Fibroblast of the aortic adventitia (primary cell): ENCODE measurements around the gene BCL2A1. TPM values are rescaled to one million over a fixed set of nuclear protein-coding genes. Genes with fewer than 3 reads are reported as not detected.

Source experiments
- DNase-seq: peaks from one replicate; pipeline ENCODE4 v3.0.0-alpha.2; 2010; ENCODE audit warnings: low read depth
- H3K4me3 ChIP-seq: 2 replicates; pipeline ENCODE4 v1.5.1; 2011; ENCODE audit warnings: low read depth, mild to moderate bottlenecking, control low read depth, low read length, moderate library complexity
- total RNA-seq: library from RNA; depleted of rRNA; stranded (reverse); fragments of >200 nt; gene quantifications from 2 replicates; pipeline ENCODE4 v1.2.3, GENCODE V29; 2012; ENCODE audit warnings: low replicate concordance
- TF ChIP-seq, protein P1 (sequence below): IDR thresholded peaks from 2 replicates; pipeline ENCODE4 v1.5.1; 2011; ENCODE audit warnings: mild to moderate bottlenecking, low read length, control low read depth, inconsistent platforms; ENCODE audit not compliant: insufficient read depth

The BCL2A1 gene
- total RNA-seq, 1 donor: 0.81 TPM

DNA sequence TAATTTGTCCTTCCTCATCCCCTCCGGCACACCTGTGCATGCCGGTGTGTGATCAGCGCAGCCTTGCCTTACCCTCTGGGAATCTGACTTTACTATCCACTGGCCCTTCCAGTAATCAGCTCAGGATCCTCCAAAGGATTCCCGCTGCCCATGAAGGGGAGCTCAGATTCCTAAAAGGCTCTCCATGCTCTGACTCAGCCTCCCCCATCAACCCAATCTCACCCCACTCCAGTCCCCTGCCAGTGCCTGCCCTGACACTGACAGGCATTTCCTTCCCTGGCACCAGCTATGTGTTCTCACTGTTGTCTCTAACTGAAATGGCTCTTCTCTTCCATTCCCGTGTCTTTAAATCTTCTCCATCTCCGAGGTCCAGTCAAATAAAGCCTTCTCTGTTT is 7.3 kb upstream of the BCL2A1 start:
- no peak for DNase-seq
- TF ChIP-seq, protein P1, sequence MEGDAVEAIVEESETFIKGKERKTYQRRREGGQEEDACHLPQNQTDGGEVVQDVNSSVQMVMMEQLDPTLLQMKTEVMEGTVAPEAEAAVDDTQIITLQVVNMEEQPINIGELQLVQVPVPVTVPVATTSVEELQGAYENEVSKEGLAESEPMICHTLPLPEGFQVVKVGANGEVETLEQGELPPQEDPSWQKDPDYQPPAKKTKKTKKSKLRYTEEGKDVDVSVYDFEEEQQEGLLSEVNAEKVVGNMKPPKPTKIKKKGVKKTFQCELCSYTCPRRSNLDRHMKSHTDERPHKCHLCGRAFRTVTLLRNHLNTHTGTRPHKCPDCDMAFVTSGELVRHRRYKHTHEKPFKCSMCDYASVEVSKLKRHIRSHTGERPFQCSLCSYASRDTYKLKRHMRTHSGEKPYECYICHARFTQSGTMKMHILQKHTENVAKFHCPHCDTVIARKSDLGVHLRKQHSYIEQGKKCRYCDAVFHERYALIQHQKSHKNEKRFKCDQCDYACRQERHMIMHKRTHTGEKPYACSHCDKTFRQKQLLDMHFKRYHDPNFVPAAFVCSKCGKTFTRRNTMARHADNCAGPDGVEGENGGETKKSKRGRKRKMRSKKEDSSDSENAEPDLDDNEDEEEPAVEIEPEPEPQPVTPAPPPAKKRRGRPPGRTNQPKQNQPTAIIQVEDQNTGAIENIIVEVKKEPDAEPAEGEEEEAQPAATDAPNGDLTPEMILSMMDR: no peak
- H3K4me3 ChIP-seq: no peak overlapping the region

DNA sequence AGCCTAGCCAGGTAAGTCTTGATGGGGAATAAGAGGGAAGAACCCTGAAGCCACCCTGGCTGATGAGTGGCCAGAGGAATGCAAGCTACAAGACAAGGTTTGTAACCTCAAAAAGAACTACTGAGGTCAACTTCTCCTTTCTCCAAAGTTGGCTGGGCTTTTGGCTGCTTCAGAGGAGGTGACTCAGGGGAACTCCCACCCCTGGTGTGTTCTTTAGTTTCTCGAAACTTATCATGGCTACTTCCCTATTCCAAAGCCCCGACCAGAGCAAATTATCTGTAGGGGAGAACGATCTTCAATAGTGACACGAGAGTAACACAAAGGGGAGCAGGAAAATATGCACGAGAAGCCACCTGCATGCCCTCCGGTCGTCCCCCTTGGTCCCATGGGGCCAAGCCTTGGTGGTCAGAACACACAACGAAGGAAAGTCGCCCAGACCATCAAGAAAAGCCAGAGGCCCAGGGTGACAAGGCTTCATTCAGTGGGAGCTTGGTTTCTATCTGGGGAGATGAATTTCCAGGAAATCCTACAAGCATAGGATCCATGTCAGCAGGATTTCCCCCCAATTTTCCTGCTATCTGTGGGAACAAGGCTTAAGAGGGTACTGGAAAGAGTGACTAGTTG is 6.5 kb upstream of the BCL2A1 start:
- TF ChIP-seq, protein P1: no peak
- H3K4me3 ChIP-seq: no peak overlapping the region
- DNase-seq: peak; percentile 21

DNA sequence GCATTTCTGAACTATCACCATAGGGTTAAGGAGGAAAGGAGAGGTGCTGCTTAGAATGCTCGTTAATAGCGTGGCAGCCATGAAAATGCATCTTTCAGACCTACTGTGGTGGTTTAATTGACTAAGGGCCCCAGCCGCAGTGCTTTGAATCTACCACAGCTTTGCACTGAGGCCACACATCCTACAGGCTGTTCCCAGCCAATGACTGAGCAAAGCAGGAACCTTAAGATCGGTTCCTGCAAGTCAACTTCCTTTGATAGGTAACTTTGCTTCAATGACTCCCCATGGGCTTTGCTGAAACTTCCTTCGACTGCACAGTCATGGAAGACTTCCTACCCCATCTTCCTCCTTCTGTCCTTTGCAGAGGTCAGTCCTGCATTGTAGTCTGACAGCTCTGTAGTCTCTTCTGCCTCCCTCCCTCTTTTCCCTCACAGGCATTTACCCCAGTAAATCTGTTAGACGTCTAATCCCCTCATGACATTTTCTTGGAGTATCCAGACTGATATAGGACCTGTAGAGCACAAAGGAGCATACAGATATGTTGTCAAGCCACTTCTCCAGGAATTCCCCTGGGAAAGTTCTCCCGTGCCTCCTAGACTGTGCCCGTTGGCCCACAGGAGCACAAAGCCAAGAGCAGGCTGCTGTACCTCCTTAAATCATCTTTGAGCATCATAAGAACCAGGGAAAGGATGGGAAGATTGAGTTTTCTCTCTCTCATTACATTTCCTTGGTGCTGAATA is 2.6 kb upstream of the BCL2A1 start:
- no peak overlapping the region for H3K4me3 ChIP-seq
- no peak for DNase-seq
- TF ChIP-seq, protein P1: no peak

DNA sequence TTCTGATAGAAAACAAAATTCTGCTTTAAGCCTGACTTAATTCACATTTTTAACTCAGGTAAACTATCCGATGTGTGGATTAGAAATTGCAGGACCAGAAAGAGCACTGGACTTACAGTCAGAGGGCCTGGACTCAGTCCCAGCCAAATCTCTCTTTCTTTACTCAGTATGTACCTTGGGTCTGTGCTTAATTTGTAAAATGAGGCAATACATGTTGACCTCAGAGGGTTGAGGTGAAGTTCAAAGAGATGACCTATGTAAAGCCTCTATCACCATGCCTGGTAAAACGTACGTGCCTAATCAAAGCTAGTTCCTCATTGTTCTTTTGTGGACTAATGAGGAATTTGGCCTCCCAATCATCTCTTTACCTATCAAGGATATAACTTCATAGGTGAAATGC is 1.9 kb upstream of the BCL2A1 start:
- H3K4me3 ChIP-seq: no peak overlapping the region
- TF ChIP-seq, protein P1: no peak
- DNase-seq: no peak

DNA sequence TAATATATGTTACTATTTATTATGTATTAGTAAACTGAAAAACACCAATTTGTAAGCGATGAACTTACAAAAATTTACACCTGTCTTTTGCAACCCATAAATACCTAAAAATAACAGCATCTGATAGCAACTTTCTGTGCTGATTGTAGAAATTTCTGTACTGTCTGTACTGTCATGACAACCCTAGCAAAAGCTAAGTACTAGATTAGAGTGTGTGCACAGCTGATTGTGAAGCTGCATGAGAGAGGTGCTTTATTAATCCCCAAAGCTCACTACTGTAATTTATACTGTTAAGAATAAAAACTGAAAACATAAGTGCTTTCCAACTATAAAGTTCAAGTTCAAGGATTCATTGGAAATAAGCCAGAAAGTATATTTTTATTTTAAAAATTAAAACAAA is 815 bp downstream of the BCL2A1 start:
- DNase-seq: no peak
- no peak overlapping the region for H3K4me3 ChIP-seq
- TF ChIP-seq, protein P1: no peak

DNA sequence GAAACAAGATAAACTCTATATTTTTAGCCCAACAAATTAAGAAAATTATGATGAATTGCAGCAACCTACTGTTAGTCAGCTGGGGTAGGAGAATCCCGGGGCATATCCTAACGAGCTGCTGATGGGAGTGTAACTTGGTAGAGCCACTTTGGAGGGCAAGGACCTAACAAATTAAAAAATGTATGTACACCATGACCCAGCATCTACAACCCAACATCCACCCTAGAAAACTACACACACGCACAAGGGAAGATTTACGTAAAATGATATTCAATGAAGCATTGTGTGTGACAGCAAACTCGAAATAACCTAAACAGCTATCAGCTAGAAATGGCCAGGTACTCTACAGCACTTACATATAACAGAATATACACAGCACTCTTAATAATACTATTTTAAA is 1.9 kb downstream of the BCL2A1 start:
- DNase-seq: no peak
- TF ChIP-seq, protein P1: no peak

More for the DNA sequence above, 1.9 kb downstream of the BCL2A1 start:
- no peak overlapping the region for H3K4me3 ChIP-seq
